Measurements from ENCODE around the gene FBXL16. TPM values are rescaled to one million over a fixed set of nuclear protein-coding genes. Genes with fewer than 3 reads are reported as not detected.

Gene FBXL16
- polyA plus RNA-seq, 1 donor from 2014 or later = 3.4 TPM

- Histone ChIP-seq H3K9me3 (ENCODE audit: low read length) (no peaks in the 10 kb centered on the region), H3K79me2 (replicated peaks; ENCODE audit: insufficient read depth, low read length) (peaks cover 21% of the 10 kb centered on the region), H3K4me2 (ENCODE audit: low read length) (peak overlapping the region; percentile 35), H3K9me2 (ENCODE audit: insufficient read depth, low read length) (no peaks in the 10 kb centered on the region), H4K20me1 (ENCODE audit: insufficient read depth) (no peaks in the 10 kb centered on the region), H3K27me3 (ENCODE audit: insufficient read depth, low read depth, low read length) (no peaks in the 10 kb centered on the region), H3K27ac (ENCODE audit: low read length) (peak overlapping the region; percentile 58), H3F3A (ENCODE audit: insufficient read depth, low read length, poor library complexity, severe bottlenecking) (peaks cover 4% of the 10 kb centered on the region), H3K9ac (ENCODE audit: low read length) (peak overlapping the region; percentile 51), H3K36me3 (ENCODE audit: insufficient read depth, low read length) (no peaks in the 10 kb centered on the region), H3K4me3 (ENCODE audit: low read length) (peak overlapping the region; percentile 61), H2AFZ (ENCODE audit: low read depth, low read length) (no peak overlapping the region)
- TF ChIP-seq POLR2AphosphoS5 (IDR thresholded peaks at IDR 0.05) = no peak
- TF ChIP-seq RAD21 (conservative IDR thresholded peaks at IDR 0.05) = peak; percentile 22
- TF ChIP-seq CTCF (IDR thresholded peaks at IDR 0.05; ENCODE audit: poor library complexity, severe bottlenecking) = peak; percentile 55
Observed at GRCh38 chr16:715477-716199, 10.0 kb upstream of the FBXL16 start.

- Histone ChIP-seq H2AFZ (ENCODE audit: low read depth, low read length) (no peak within 1 kb of the TSS), H3K36me3 (ENCODE audit: insufficient read depth, low read length) (no peaks in the 10 kb centered on the region), H3K9ac (ENCODE audit: low read length) (peak within 1 kb of the TSS; percentile 51), H3K9me3 (ENCODE audit: low read length) (no peaks in the 10 kb centered on the region), H4K20me1 (ENCODE audit: insufficient read depth) (no peaks in the 10 kb centered on the region), H3K27ac (ENCODE audit: low read length) (peak within 1 kb of the TSS; percentile 58), H3F3A (ENCODE audit: insufficient read depth, low read length, poor library complexity, severe bottlenecking) (peaks cover 5% of the 10 kb centered on the region), H3K27me3 (ENCODE audit: insufficient read depth, low read depth, low read length) (no peaks in the 10 kb centered on the region), H3K4me3 (ENCODE audit: low read length) (peak within 1 kb of the TSS; percentile 61), H3K9me2 (ENCODE audit: insufficient read depth, low read length) (no peaks in the 10 kb centered on the region), H3K4me2 (ENCODE audit: low read length) (peak within 1 kb of the TSS; percentile 59), H3K79me2 (replicated peaks; ENCODE audit: insufficient read depth, low read length) (peaks cover 21% of the 10 kb centered on the region)
- TF ChIP-seq MXI1 (conservative IDR thresholded peaks at IDR 0.05; ENCODE audit: poor library complexity, severe bottlenecking) (peak; percentile 8), REST (IDR thresholded peaks at IDR 0.05; ENCODE audit: borderline replicate concordance) (no peak), SMC3 (conservative IDR thresholded peaks at IDR 0.05; ENCODE audit: poor library complexity) (no peak)
Observed at GRCh38 chr16:714558-715476, 9.2 kb upstream of the FBXL16 start, which contains the start of gene METRN. TSS of gene METRN (plus strand) at chr16:715118. CDS start at chr16:715290, 172 bp downstream.
